ENCODE results near the gene IGSF21.
"Not testable (repeated sequence)": the region's sequence is repeated elsewhere in the genome, so short reads cannot be mapped to it uniquely, and the experiment has no call there.

Gene IGSF21

DNA sequence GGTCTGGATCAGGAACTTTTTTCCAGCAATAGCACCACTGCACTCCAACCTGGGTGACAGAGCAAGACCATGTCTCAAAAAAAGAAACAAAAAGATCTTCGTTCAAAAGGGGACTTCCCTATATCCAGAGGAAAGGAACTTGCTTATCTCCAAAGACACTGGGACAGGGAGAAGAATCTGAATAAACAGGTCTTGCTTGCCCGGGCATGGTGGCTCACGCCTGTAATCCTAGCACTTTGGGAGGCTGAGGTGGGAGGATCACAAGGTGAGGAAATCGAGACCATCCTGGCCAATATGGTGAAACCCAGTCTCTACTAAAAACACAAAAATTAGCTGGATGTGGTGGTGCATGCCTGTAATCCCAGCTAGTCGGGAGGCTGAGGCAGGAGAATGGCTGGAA lies 308.5 kb downstream of the IGSF21 start:
- DNase-seq (ENCODE audit: low read depth in 2 of 2, low spot score in 1 of 2): not testable (repeated sequence)

DNA sequence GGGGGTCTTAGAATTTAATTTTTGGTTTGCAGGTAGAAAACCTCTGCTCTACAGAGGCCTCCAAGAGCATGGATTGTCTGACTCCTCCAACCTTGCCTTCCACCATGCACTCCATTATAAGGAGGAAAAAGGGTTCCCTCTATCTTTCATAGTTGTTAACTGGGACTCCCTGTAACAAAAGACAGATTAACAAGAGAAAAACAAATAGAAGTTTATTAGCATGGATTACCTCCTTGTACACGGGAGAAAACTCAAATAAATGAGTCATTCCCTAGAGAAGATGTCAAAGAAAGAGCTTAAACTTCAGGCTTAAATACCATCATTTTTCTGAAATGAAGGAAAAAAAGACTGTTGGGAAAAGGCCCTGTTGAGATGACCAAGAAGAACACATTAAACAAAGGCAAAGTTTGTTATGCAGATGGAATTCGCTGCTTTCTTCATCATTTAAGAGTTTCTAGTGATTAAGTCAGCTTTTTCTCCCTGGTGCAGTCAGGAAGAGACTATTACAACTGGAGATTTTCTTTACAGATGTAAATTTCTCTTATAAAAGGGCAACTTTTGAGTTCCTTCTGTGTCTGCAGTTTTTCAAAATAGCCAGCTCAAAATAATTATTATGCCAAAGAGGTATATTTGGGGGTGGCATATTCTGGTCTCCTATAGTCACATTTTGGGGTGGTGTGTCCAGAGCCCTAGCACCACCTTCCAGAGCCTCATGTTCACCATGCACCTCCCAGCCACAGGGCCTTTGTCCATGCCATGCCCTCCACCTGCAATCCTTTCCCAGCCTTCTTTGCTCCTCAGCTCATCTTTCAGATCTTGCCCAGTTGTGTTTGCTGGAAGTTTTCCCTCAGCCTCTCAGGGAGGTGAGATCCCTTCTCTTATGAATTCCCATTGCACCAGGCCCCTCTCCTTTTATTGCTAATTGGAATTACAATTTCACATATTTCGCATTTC lies 310.0 kb downstream of the IGSF21 start:
- no peak for DNase-seq (ENCODE audit: low read depth in 2 of 2, low spot score in 1 of 2)

DNA sequence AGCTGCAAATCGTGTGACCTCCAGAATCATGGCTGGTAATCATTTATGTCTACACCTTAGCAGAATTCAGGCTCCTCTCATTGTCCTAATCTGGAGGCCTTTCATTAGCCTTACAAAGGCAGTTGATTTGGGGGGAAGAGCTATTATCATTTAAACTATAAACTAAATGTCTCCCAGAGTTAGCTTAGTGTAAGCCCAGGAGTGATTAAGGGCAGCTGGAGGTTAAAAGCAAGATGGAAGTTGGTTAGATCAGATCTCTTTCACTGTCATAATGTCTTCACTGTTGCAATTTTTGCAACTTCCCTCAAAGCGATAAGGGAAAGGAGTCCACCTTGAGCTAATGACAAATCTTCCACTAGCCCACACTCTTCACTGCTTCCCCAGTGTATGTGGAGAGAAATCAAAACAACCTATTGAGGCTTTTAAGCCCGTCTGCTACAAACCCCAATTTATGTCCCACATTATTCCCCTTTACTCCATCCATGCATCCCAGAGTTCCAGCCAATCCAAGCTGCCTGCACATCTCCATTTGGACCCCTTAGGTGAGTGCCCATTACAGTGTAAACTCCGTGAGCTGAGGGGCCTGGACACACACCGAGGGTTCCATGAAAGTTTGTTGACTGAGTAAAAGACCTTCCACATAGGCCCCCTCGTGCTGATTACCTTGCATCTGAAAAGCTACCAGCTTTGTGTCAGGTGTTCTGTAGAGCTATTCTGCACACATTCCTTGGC lies 311.7 kb downstream of the IGSF21 start:
- no peak for DNase-seq (ENCODE audit: low read depth in 2 of 2, low spot score in 1 of 2)

DNA sequence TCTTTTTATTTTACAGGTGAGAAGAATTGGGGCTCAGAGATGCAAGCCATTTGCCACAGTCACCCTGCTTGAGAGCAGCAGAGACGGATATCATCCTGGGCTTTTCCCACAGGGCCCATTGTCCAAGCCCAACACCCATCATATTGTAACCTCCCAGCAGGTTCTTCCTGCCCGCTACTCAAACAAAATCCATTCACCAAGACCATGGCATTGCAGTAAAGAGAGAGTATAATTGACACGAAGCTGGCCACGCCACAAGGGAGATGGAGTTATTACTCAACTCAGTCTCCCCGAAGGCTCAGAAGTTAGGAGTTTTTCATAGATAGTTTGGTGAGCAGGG lies 312.2 kb downstream of the IGSF21 start:
- DNase-seq (ENCODE audit: low read depth in 2 of 2, low spot score in 1 of 2): no peak

DNA sequence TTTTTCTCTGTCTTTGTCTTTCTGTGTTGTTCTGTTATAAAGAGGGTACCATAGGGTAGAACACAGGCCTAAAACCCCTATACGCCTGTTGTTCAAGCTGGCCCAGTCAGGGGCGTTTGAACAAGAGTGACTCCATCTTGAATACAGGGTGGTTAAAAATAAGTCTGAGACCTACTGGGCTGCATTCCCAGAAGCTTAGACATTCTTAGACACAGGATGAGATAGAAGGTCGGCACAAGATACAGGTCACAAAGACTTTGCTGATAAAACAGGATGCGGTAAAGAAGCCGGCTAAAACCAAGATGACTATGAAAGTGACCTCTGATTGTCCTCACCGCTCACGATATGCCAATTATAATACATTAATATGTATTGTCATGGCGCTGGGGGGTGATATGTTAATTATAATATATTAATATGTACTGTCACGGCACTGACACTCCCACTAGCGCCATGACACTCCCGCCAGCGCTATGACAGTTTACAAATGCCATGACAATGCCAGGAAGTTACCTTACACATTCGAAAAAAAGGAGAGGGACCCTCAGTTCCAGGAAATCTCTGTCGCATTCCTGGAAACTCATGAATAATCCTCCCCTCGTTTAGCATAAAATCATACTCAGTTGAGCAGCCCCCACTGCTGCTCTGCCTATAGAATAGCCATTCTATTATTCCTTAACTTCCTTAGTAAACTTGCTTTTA lies 314.6 kb downstream of the IGSF21 start:
- DNase-seq (ENCODE audit: low read depth in 2 of 2, low spot score in 1 of 2): no peak

DNA sequence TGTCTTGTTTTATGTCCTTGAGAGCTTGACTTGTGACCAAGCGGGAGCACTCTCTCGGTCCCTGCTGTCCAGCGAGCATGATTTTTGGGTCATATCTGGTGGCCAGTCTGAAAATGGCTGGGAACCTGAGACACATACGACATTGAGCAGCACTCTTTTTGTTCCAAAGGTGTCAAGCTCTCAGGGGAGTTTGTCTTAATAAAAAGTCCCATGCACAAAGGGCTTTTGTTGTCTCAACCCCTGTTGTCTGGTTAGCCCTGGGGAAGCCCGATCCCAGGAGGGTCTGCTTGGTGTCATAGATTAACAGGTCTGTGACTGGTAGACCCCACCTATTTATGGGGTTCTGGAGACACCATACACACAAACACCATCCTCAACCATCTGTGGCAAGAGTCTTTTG lies 315.4 kb downstream of the IGSF21 start:
- no peak for DNase-seq (ENCODE audit: low read depth in 2 of 2, low spot score in 1 of 2)

DNA sequence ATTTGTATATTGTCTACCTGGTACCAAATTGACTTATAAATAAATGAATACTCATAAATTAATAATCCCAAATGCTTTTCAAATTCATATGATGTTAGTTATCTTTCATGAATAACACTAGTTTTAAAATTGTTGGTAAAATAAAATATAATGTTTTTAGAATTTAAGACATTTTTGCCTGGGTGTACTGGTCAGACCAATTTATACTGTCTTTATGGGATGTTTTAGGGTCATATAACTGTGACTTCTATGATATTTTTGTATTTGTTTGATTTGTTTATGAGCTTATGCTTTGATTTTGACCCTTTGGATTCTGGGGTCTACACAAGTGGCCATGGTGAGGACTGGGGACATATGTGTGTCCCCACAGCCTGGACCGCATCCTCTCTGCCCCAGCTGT lies 319.0 kb downstream of the IGSF21 start:
- no peak for DNase-seq (ENCODE audit: low read depth in 2 of 2, low spot score in 1 of 2)

Data from stimulated activated CD8-positive, alpha-beta memory T cell treated with anti-CD3 and anti-CD28 coated beads, Interleukin-4, amount 100 ng/mL, for 4 hours (primary cell).